Measurements from ENCODE around the gene BLCAP.
A peak's percentile ranks its signal among the peaks of the same experiment; 100 is the strongest.

Gene BLCAP

GRCh38 chr20:37538003-37538402 is 10.3 kb upstream of the BLCAP start:
- no peak for TF ChIP-seq CTCF (IDR thresholded peaks at IDR 0.05; ENCODE audit: extremely low read depth, insufficient read depth, missing control alignments)
- in situ Hi-C loops (cut with MboI; ENCODE audit: low pct_unique_long_range_greater_than_20kb, low sequenced_read_pairs, unreplicated experiment) = no loop called here
- DNase-seq (ENCODE audit: low spot score) = no peak

- no peak for DNase-seq (ENCODE audit: low spot score)
- no peak for TF ChIP-seq CTCF (IDR thresholded peaks at IDR 0.05; ENCODE audit: extremely low read depth, insufficient read depth, missing control alignments)
- in situ Hi-C loops (cut with MboI; ENCODE audit: low pct_unique_long_range_greater_than_20kb, low sequenced_read_pairs, unreplicated experiment) = no loop called here
Observed at GRCh38 chr20:37537505-37537904, 9.8 kb upstream of the BLCAP start.

GRCh38 chr20:37535443-37536132 is 7.9 kb upstream of the BLCAP start:
- in situ Hi-C loops (cut with MboI; ENCODE audit: low pct_unique_long_range_greater_than_20kb, low sequenced_read_pairs, unreplicated experiment) = no loop called here
- DNase-seq (ENCODE audit: low spot score) = no peak
- no peak for TF ChIP-seq CTCF (IDR thresholded peaks at IDR 0.05; ENCODE audit: extremely low read depth, insufficient read depth, missing control alignments)

- DNase-seq (ENCODE audit: low spot score) = peak; percentile 77
- in situ Hi-C loops (cut with MboI; ENCODE audit: low pct_unique_long_range_greater_than_20kb, low sequenced_read_pairs, unreplicated experiment) = loop anchor here (5.0 kb wide), 1 partner anchor 267 kb away; no protein-coding TSS in a partner anchor
- TF ChIP-seq CTCF (IDR thresholded peaks at IDR 0.05; ENCODE audit: extremely low read depth, insufficient read depth, missing control alignments) = peak; percentile 74
Observed at GRCh38 chr20:37534401-37535157, 6.9 kb upstream of the BLCAP start.

- TF ChIP-seq CTCF (IDR thresholded peaks at IDR 0.05; ENCODE audit: extremely low read depth, insufficient read depth, missing control alignments) = no peak
- DNase-seq (ENCODE audit: low spot score) = no peak
- in situ Hi-C loops (cut with MboI; ENCODE audit: low pct_unique_long_range_greater_than_20kb, low sequenced_read_pairs, unreplicated experiment) = loop anchor here (5.0 kb wide), 1 partner anchor 266 kb away; no protein-coding TSS in a partner anchor
Observed at GRCh38 chr20:37533154-37533715, 5.6 kb upstream of the BLCAP start.

GRCh38 chr20:37531856-37532255 is 4.2 kb upstream of the BLCAP start:
- TF ChIP-seq CTCF (IDR thresholded peaks at IDR 0.05; ENCODE audit: extremely low read depth, insufficient read depth, missing control alignments) = no peak
- no peak for DNase-seq (ENCODE audit: low spot score)
- in situ Hi-C loops (cut with MboI; ENCODE audit: low pct_unique_long_range_greater_than_20kb, low sequenced_read_pairs, unreplicated experiment) = loop anchor here (5.0 kb wide), 1 partner anchor 265 kb away; no protein-coding TSS in a partner anchor
